ENCODE measurements around the gene HACL1.

DNA sequence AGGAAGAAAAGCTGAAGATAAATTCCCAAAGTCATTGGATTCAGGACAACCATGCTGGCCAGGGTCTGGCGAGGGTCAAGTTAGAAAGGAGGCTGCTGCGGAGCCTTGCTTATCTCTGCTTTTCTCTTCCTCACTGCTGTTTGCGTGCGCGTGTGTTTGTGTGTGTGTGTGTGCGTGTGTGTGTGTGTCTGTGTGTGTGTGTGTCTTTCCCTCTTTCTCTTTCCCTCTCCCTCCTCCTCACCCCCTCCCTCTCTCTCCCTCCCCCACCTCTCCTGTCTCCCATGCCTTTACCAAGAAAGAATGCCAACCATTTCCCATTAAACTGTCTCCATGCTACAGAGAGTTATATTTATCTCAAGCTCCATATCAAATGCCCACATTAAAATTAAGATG lies 79.8 kb downstream of the HACL1 start, which contains the start of gene COLQ:
- TF ChIP-seq POLR2A (IDR thresholded peaks at IDR 0.05; ENCODE audit: low read depth, low read length) (no peak), POLR2AphosphoS5 (IDR thresholded peaks at IDR 0.05; ENCODE audit: low read depth, low read length) (no peak), SPI1 (IDR thresholded peaks at IDR 0.05; ENCODE audit: low read depth, low read length) (no peak)

Measured in GM12891 (cell line).